Measurements from ENCODE around the gene PSG2.
A peak's percentile ranks its signal among the peaks of the same experiment; 100 is the strongest.
"Not testable (repeated sequence)": the region's sequence is repeated elsewhere in the genome, so short reads cannot be mapped to it uniquely, and the experiment has no call there.

Gene PSG2

GRCh38 chr19:43082601-43083000 is at the start of gene PSG2:
TSS of gene PSG2 (minus strand) at chr19:43082701. CDS start at chr19:43082569, 132 bp downstream.
- not testable (repeated sequence) for DNase-seq (ENCODE audit: low spot score)

- DNase-seq (ENCODE audit: low spot score) = not testable (repeated sequence)
Observed at GRCh38 chr19:43131281-43131842, 48.9 kb upstream of the PSG2 start.

GRCh38 chr19:43129197-43129596 is 46.7 kb upstream of the PSG2 start:
- not testable (repeated sequence) for DNase-seq (ENCODE audit: low spot score)

DNA sequence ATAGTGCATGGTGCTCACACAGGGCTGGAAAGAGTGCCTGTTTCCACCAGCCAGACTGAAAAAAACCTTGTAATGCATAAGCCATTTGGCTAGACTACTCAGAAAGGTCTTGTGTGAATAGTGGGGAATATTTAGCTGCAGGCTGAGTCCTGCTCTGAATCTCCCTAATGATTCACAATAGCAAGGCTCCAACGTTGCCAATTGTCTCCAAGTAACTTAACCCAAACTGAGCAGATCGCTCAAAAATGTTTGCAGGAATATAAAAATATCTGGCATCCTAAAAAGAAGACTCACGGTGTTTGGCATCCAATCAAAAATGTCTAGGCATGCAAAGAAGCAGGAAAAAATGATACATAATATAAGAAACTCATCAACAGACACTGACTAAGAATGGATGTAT is 44.8 kb upstream of the PSG2 start:
- peak; percentile 65 for DNase-seq (ENCODE audit: low spot score)

DNA sequence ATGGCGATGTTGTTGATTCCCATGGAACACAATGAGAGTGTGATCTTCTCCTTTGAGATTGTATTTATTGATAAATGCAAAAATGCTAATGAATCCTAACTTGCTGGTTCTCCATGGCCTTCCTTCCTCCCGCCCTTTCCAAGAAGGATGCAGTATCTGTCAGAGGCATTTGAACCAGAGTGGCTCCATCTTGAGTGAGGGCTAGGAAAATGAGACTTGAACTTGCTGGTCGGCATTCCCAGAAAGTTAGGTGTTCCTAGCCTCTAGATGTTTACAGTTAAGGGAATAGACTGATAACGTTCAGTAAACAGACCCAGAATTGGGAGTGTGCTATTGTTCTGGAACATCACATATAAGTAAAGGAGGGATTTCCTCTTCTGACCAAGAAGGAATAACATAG is 44.2 kb upstream of the PSG2 start:
- DNase-seq (ENCODE audit: low spot score) = no peak

DNA sequence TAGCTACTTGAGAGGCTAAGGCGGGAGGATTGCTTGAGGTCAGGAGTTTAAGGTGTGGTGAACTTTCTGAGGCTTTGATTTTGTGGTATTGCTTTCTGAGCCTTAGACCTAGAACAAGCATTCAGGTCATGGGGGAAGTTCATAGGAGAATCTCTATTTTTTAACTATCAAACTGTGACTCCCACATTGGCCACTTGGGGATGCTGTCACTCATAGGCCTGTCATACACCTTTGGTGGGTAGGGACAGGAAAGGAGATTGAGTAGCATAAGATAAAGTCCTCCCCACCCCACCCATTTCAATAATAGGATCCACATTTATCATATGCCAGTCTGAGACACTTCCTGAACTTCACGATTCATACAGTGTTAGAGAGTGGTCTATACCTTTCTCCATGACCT is 41.9 kb upstream of the PSG2 start:
- DNase-seq (ENCODE audit: low spot score) = no peak

- DNase-seq (ENCODE audit: low spot score) = peak; percentile 64
Observed at GRCh38 chr19:43120433-43121026, 38.0 kb upstream of the PSG2 start.

GRCh38 chr19:43119526-43119925 is 37.0 kb upstream of the PSG2 start:
- not testable (repeated sequence) for DNase-seq (ENCODE audit: low spot score)

DNA sequence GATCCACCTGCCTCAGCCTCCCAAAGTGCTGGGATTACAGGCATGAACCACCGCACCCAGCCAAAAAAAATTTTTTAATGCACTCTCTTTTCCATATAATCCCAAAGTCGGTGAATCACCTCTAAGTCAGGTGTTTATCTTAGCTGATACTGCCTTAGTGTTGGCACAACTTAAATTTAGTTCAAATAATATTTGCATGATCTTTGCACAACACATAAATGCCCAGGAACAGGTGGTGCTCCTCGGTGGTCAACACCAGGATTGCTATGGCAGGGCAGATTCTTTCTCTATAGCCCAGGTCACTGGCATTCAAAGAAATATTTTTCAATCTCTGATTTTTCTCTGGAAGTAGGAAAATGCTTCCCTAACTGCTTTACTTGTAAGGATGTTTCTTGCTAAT is 33.9 kb upstream of the PSG2 start:
- not testable (repeated sequence) for DNase-seq (ENCODE audit: low spot score)

DNA sequence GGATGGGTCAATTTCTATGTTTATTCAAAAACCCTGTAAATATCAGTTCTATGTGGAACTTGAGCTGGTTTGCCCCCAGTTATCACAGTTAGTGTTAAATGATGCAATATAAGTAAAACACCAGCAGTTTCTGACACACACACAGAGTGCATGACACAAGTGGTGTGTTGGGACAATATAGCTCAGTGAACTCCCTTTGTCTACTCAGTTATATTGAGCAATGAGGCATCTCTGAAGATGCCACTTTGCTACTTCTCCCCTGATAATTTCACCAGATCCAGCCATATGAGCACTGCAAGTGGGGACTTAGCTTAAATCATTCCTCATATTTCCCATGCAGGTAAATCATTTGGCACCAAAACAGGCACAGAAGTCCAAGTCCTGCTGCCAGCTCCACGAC is 33.0 kb upstream of the PSG2 start:
- not testable (repeated sequence) for DNase-seq (ENCODE audit: low spot score)

DNA sequence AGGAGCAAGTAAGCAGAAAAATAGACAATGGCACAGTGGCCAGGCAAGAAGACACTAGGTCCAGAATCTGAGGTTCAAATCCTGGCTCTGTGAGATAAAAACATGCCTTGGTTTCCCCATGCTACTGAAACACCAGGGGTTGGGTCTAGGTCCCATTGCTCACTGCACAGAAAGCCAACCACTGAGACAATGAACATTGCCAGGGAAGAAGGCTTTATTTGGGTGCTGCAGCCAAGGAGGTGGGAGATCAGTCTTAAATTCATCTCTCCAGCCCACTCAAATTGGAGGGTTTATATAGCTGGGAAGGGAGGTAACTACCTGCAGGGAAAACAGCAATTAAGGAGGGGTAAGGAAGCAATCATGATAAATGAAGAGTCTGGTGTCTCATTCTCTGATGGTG is 32.6 kb upstream of the PSG2 start:
- not testable (repeated sequence) for DNase-seq (ENCODE audit: low spot score)

GRCh38 chr19:43114626-43115025 is 32.1 kb upstream of the PSG2 start:
- not testable (repeated sequence) for DNase-seq (ENCODE audit: low spot score)

DNA sequence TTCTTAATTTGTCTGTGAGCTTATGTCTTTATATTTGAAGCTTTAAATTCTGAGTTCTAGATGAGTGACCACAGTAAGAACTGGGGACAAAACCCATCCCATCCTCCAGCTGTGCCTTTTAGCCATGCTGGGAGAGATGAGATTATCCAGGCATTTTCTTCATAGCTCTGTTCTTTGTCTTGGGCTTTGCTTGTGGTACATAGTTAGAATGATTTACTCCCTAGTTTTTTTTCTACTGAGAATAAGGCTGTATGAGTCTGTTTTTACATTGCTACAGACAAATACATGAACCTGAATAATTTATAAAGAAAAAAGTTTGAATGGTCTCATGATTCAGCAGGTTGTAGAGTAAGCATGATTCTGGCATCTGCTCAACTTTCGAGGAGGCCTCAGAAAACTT is 24.9 kb upstream of the PSG2 start:
- DNase-seq (ENCODE audit: low spot score) = not testable (repeated sequence)

- no peak for DNase-seq (ENCODE audit: low spot score)
Observed at GRCh38 chr19:43105496-43105895, 23.0 kb upstream of the PSG2 start.

DNA sequence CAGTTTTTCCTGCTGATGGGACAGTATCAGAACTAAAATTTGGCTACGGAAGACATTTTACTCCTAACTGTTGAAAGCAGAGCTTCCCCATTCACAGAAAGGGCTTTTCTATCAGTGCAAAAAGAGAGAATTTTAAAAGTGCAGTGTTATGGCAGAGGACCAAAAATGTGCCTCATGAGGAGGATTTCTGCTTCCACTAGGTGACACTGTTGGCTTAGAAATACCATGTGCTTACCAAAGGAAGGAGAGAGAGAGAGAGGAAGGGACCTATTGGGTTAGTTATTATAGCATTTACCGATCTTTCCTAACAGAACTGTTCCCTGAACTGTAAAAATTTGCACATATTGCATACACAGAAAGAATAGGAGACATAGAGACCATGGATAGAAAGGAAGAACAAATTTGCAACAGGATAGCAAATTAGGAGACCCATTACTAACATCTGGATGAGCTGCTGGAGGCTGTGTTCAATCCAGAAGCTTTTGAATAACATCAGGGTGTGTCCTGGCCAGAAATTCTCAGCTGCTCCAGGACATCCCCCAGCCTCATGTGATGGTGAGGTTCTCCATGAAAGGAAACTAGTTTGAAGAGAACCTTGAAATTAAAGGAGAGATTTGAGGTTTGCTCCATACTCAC is 21.8 kb upstream of the PSG2 start:
- DNase-seq (ENCODE audit: low spot score) = peak; percentile 35

- DNase-seq (ENCODE audit: low spot score) = no peak
Observed at GRCh38 chr19:43101950-43102349, 19.4 kb upstream of the PSG2 start.

GRCh38 chr19:43098416-43098815 is 15.9 kb upstream of the PSG2 start:
- not testable (repeated sequence) for DNase-seq (ENCODE audit: low spot score)

GRCh38 chr19:43087702-43088340 is 5.3 kb upstream of the PSG2 start:
- DNase-seq (ENCODE audit: low spot score) = not testable (repeated sequence)

DNA sequence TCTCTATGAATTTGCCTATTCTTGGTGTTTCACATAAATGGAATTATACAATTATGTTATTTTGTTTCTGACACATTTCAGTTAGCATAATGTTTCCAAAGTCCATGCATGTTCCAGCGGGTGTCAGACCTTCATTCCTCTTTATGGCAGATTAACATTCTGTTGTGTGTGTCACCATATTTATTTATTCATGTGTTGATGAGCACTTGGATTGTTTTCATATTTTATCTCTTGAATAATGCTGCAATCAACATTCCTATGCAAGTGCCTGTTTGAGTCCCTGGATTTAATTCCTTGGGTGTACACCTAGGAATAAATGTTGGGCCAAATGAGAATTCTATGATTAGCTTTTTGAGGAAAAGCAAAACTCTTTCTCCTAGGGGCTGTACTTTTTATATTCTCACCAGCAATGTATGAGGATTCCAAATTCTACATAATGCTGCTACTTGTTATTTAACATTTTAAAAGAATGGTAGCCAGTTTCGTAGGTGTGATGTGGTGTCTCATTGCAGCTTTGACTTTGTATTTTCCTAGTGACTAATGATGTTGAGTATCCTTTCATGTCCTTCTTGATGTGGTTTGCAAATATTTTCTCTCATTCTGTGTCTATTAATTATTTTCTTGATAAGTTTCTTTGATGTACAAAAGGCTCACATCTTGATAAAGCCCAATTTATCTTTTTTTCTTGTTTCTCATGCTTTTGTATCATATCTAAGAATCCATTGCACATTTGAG is 3.5 kb upstream of the PSG2 start:
- not testable (repeated sequence) for DNase-seq (ENCODE audit: low spot score)

GRCh38 chr19:43084196-43084832 is 1.8 kb upstream of the PSG2 start:
- not testable (repeated sequence) for DNase-seq (ENCODE audit: low spot score)

GRCh38 chr19:43083721-43084120 is 1.2 kb upstream of the PSG2 start:
- not testable (repeated sequence) for DNase-seq (ENCODE audit: low spot score)

- DNase-seq (ENCODE audit: low spot score) = peak; percentile 58
Observed at GRCh38 chr19:43078311-43078710, 4.2 kb downstream of the PSG2 start.

Measured in AG08395 (cell line).